ENCODE results near the gene PHKB.

PHKB gene

GRCh38 chr16:47627085-47627639 is 166.0 kb downstream of the PHKB start:
- H3K4me3 ChIP-seq (ENCODE audit: low read depth, low read length), result no peak overlapping the region
- in situ Hi-C loops (cut with HindIII; ENCODE audit: low sequenced_read_pairs), result no loop called here
- TF ChIP-seq, protein P1, sequence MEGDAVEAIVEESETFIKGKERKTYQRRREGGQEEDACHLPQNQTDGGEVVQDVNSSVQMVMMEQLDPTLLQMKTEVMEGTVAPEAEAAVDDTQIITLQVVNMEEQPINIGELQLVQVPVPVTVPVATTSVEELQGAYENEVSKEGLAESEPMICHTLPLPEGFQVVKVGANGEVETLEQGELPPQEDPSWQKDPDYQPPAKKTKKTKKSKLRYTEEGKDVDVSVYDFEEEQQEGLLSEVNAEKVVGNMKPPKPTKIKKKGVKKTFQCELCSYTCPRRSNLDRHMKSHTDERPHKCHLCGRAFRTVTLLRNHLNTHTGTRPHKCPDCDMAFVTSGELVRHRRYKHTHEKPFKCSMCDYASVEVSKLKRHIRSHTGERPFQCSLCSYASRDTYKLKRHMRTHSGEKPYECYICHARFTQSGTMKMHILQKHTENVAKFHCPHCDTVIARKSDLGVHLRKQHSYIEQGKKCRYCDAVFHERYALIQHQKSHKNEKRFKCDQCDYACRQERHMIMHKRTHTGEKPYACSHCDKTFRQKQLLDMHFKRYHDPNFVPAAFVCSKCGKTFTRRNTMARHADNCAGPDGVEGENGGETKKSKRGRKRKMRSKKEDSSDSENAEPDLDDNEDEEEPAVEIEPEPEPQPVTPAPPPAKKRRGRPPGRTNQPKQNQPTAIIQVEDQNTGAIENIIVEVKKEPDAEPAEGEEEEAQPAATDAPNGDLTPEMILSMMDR (IDR thresholded peaks at IDR 0.05; ENCODE audit: low read depth, low read length), result no peak
- DNase-seq (ENCODE audit: low read depth, low spot score), result no peak

GRCh38 chr16:47627721-47628120 is 166.6 kb downstream of the PHKB start:
- no peak for DNase-seq (ENCODE audit: low read depth, low spot score)
- no peak overlapping the region for H3K4me3 ChIP-seq (ENCODE audit: low read depth, low read length)
- in situ Hi-C loops (cut with HindIII; ENCODE audit: low sequenced_read_pairs), result no loop called here
- TF ChIP-seq, protein P1 (IDR thresholded peaks at IDR 0.05; ENCODE audit: low read depth, low read length), result no peak

GRCh38 chr16:47631131-47631530 is 170.0 kb downstream of the PHKB start:
- H3K4me3 ChIP-seq (ENCODE audit: low read depth, low read length), result no peak overlapping the region
- in situ Hi-C loops (cut with HindIII; ENCODE audit: low sequenced_read_pairs), result no loop called here
- DNase-seq (ENCODE audit: low read depth, low spot score), result no peak
- TF ChIP-seq, protein P1 (IDR thresholded peaks at IDR 0.05; ENCODE audit: low read depth, low read length), result no peak

DNA sequence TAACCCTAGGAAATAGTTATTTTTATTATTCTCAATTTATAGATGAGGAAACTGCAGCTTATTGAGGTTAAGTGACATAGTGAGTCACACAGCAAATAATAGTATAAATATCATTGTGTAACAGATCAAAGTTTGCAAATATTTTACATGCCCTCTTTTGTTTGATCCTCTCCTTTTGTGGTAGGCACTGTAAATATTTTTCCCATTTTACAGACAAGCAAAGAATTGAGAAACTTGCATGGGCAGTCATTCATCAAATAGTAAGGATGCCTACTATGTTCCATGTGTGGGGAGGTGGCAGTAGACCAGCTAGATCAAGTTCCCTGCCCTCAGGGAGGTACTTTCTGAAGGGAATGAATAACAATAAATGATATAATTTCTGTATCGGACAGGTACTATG is 173.0 kb downstream of the PHKB start:
- DNase-seq (ENCODE audit: low read depth, low spot score), result no peak
- in situ Hi-C loops (cut with HindIII; ENCODE audit: low sequenced_read_pairs), result no loop called here
- TF ChIP-seq, protein P1 (IDR thresholded peaks at IDR 0.05; ENCODE audit: low read depth, low read length), result no peak
- H3K4me3 ChIP-seq (ENCODE audit: low read depth, low read length), result no peak overlapping the region

DNA sequence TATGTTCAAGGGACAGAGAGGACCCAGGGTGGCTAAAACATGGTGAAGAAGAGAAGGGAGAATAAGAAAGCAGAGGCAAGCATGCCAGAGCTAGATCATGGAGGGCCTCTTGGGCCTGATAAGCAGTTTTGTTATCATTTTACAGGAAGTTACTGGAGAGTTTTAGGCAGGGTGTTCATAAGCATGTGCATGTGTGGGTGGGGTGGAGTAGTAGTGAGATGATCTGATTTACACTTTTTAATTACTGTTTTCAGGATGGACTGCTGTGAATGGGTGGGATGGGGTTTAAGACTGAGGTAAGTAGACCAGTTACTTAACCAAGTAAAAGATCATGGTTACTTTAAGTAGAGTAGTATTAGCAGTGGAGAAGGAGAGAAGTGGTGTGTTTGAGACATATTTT is 173.6 kb downstream of the PHKB start:
- no peak for DNase-seq (ENCODE audit: low read depth, low spot score)
- no peak overlapping the region for H3K4me3 ChIP-seq (ENCODE audit: low read depth, low read length)
- in situ Hi-C loops (cut with HindIII; ENCODE audit: low sequenced_read_pairs), result no loop called here
- TF ChIP-seq, protein P1 (IDR thresholded peaks at IDR 0.05; ENCODE audit: low read depth, low read length), result no peak

- DNase-seq (ENCODE audit: low read depth, low spot score), result no peak
- no peak overlapping the region for H3K4me3 ChIP-seq (ENCODE audit: low read depth, low read length)
- in situ Hi-C loops (cut with HindIII; ENCODE audit: low sequenced_read_pairs), result no loop called here
- TF ChIP-seq, protein P1 (IDR thresholded peaks at IDR 0.05; ENCODE audit: low read depth, low read length), result no peak
These were observed 175.5 kb downstream of the PHKB start for GRCh38 chr16:47636501-47637099.
